Activated T-helper 2 cell treated with anti-CD3 and anti-CD28 coated beads, Interferon-gamma antibody, Interleukin-2, Interleukin-4, amounts not matched to agents 10 μg/mL and 5 μg/mL and 100 μg/mL, durations not matched to agents 14 hours and 24 hours and 36 hours (primary cell): ENCODE results near the gene FBXL20. TPM values are rescaled to one million over a fixed set of nuclear protein-coding genes. Genes with fewer than 3 reads are reported as not detected.
"Not testable (repeated sequence)": the region's sequence is repeated elsewhere in the genome, so short reads cannot be mapped to it uniquely, and the experiment has no call there.

Source experiments
- DNase-seq: peaks from one replicate; pipeline ENCODE4 v3.0.0; 2021; ENCODE audit warnings: low spot score
- H3K27ac Mint-ChIP-seq: one replicate; pipeline ENCODE4 v1.8.0; 2021; ENCODE audit warnings: mixed read lengths
- H3K27me3 Mint-ChIP-seq: one replicate; pipeline ENCODE4 v1.8.0; 2021; ENCODE audit warnings: low read depth, mixed read lengths
- H3K36me3 Mint-ChIP-seq: one replicate; pipeline ENCODE4 v1.8.0; 2021; ENCODE audit warnings: low read depth, mixed read lengths
- H3K4me1 Mint-ChIP-seq: one replicate; pipeline ENCODE4 v1.8.0; 2021; ENCODE audit warnings: low read depth, mixed read lengths
- H3K4me3 Mint-ChIP-seq: one replicate; pipeline ENCODE4 v1.8.0; 2021; ENCODE audit warnings: low read depth, mild to moderate bottlenecking, moderate library complexity, mixed read lengths
- H3K9me3 Mint-ChIP-seq: one replicate; pipeline ENCODE4 v1.8.0; 2021; ENCODE audit warnings: mixed read lengths
- intact Hi-C: fragments of 100-400 bp; cut with micrococcal nuclease; formaldehyde crosslinking; loops from one replicate; pipeline ENCODE4 v1.15.1; 2023
- total RNA-seq: library from RNA; stranded (reverse); gene quantifications from 2 replicates; pipeline ENCODE4 v1.2.3, GENCODE V29; 2022

FBXL20 gene
- total RNA-seq, 1 donor from 2014 or later, result 18.8 TPM

DNA sequence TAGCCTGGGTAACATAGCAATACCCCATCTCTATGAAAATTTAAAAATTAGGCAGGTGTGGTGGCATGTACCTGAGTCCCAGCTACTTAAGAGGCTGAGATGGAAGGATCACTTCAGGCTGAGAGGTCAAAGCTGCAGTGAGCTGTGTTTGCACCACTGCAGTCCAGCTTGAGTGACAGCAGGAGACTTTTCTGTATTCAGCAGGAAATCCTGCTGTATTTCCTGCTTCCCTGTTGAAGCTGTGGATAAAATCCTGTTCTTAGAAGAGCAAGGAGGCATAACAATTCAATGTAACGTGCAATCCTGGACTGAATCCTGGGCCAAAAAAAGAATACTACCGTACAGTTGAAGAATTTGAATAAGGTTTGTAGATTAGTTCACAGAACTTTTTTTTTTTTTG, 62.2 kb downstream of the FBXL20 start:
- peaks cover 6% of the 10 kb centered on the region for H3K36me3 Mint-ChIP-seq
- H3K4me1 Mint-ChIP-seq, result no peaks in the 10 kb centered on the region
- no peaks in the 10 kb centered on the region for H3K9me3 Mint-ChIP-seq
- intact Hi-C loops, result no loop called here
- no peak overlapping the region for H3K4me3 Mint-ChIP-seq
- DNase-seq, result no peak
- H3K27me3 Mint-ChIP-seq, result no peaks in the 10 kb centered on the region
- no peak overlapping the region for H3K27ac Mint-ChIP-seq

GRCh38 chr17:39337649-39338048, 63.8 kb downstream of the FBXL20 start:
- H3K9me3 Mint-ChIP-seq, H3K36me3 Mint-ChIP-seq, H3K27me3 Mint-ChIP-seq, H3K4me1 Mint-ChIP-seq, intact Hi-C loops, DNase-seq, H3K27ac Mint-ChIP-seq, H3K4me3 Mint-ChIP-seq: not testable (repeated sequence)

DNA sequence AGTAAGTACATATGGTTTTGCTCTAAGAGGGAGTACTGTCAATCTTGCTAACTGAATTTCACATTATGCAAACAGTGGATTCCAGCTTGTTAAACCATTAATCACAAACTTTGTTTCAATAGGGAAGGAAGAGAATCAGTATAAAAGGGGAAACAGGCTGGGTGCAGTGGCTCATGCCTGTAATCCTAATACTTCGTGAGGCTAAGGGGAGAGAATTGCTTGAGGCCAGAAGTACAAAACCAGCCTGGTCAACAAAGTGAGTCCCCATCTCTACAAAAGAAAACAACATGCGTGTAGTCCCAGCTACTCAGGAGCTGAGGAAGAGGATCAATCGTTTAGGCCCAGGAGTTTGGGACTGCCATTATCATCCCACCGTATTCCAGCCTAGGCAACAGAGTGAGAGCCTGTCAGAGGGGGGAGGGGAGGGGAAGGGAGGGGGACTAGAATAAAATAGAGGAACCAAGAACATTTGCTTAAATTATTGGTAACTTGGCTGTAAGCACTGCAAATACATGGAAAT, 65.7 kb downstream of the FBXL20 start:
- no peaks in the 10 kb centered on the region for H3K4me1 Mint-ChIP-seq
- H3K27me3 Mint-ChIP-seq, result no peaks in the 10 kb centered on the region
- intact Hi-C loops, result no loop called here

DNA sequence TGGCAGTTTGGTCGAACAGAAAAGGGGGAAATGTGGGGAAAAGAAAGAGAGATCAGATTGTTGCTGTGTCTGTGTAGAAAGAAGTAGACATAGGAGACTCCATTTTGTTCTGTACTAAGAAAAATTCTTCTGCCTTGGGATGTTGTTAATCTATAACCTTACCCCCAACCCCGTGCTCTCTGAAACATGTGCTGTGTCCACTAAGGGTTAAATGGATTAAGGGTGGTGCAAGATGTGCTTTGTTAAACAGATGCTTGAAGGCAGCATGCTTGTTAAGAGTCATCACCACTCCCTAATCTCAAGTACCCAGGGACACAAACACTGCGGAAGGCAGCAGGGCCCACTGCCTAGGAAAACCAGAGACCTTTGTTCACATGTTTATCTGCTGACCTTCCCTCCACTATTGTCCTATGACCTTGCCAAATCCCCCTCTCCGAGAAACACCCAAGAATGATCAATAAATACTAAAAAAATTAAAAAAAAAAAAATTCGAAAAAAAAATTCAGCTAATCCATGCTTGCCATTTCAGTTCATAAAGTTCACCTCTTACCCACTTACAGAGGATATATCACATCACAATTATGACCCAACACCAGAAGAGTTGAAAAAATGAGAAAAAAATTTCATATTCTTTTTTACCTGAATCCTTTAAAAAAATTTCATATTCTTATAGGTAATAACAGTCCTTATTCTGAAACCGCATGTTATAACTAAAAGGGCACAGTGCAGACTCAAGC, 67.2 kb downstream of the FBXL20 start:
- H3K36me3 Mint-ChIP-seq, H3K27ac Mint-ChIP-seq, intact Hi-C loops: not testable (repeated sequence)

More for the DNA sequence above, 65.7 kb downstream of the FBXL20 start:
- Mint-ChIP-seq H3K27ac (no peak overlapping the region), H3K9me3 (no peaks in the 10 kb centered on the region), H3K36me3 (peaks cover 6% of the 10 kb centered on the region), H3K4me3 (no peak overlapping the region)
- no peak for DNase-seq

DNA sequence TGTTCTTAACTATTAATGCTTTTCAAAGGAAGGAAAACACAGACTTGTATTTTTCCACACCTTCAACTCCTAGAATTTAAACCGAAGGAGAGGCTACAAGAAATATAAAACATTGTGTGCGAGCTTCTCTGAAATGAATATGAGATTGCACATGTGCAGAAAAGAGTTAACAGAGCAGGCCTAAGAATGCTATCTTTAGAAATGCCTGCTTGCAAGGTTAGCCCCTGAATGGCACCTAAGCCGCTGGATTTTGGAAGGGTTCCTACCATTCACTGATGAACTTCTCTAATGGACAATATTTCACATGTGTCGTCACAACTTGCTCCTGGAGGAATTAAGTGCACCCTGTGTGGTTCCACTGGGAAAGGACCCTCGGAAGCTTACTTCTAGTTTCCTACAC, 69.3 kb downstream of the FBXL20 start:
- H3K4me3 Mint-ChIP-seq, result no peak overlapping the region
- H3K4me1 Mint-ChIP-seq, result no peaks in the 10 kb centered on the region
- H3K27me3 Mint-ChIP-seq, result no peaks in the 10 kb centered on the region
- peaks cover 6% of the 10 kb centered on the region for H3K36me3 Mint-ChIP-seq
- intact Hi-C loops, result no loop called here
- no peaks in the 10 kb centered on the region for H3K9me3 Mint-ChIP-seq
- H3K27ac Mint-ChIP-seq, result no peak overlapping the region
- no peak for DNase-seq

More for the DNA sequence above, 67.2 kb downstream of the FBXL20 start:
- not testable (repeated sequence) for DNase-seq, H3K27me3 Mint-ChIP-seq, H3K9me3 Mint-ChIP-seq, H3K4me3 Mint-ChIP-seq, H3K4me1 Mint-ChIP-seq

- DNase-seq, result no peak
- Mint-ChIP-seq H3K27ac (no peak overlapping the region), H3K4me1 (peaks cover 2% of the 10 kb centered on the region), H3K9me3 (no peaks in the 10 kb centered on the region), H3K4me3 (no peak overlapping the region), H3K36me3 (no peaks in the 10 kb centered on the region), H3K27me3 (no peaks in the 10 kb centered on the region)
- intact Hi-C loops, result no loop called here
Measured at GRCh38 chr17:39328815-39329214, 72.6 kb downstream of the FBXL20 start.

GRCh38 chr17:39327109-39327508, 74.3 kb downstream of the FBXL20 start:
- Mint-ChIP-seq H3K4me3 (no peak overlapping the region), H3K27ac (no peak overlapping the region), H3K36me3 (no peaks in the 10 kb centered on the region), H3K4me1 (peaks cover 2% of the 10 kb centered on the region), H3K27me3 (no peaks in the 10 kb centered on the region), H3K9me3 (no peaks in the 10 kb centered on the region)
- intact Hi-C loops, result no loop called here
- no peak for DNase-seq

DNA sequence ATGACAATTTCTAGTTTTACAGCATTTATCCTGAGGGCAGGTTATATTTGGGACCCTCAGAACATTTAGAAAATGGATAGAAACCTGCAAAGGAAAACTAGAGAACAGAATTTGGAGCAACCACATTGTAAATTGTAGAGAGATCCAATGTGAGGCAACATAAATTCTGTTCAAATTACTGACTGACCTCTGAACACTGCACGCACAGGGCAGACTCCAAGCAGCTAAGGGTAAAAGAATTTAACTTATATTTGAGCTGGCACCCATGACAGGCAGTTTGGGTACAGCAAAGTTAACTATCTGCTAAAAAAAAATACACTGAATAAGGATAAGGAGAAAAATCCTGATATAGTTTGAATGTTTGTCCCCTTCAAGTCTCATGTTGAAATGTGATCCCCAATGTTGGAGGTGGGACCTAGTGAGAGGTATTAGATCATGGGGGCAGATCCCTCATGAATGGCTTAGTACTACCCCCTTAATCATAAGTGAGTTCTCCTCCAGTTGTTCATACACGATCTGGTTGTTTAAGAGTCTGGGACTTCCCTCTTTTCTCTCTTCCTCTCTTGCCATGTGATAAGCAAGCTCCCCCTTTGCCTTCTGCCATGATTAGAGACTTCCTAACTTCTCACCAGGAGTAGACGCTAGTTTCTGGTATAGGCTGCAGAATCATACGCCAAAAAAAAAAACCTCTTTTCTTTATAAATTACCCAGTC, 75.7 kb downstream of the FBXL20 start:
- Mint-ChIP-seq H3K36me3 (no peaks in the 10 kb centered on the region), H3K27ac (no peak overlapping the region), H3K4me3 (no peak overlapping the region), H3K4me1 (peaks cover 2% of the 10 kb centered on the region), H3K27me3 (no peaks in the 10 kb centered on the region), H3K9me3 (no peaks in the 10 kb centered on the region)
- no peak for DNase-seq
- intact Hi-C loops, result no loop called here

DNA sequence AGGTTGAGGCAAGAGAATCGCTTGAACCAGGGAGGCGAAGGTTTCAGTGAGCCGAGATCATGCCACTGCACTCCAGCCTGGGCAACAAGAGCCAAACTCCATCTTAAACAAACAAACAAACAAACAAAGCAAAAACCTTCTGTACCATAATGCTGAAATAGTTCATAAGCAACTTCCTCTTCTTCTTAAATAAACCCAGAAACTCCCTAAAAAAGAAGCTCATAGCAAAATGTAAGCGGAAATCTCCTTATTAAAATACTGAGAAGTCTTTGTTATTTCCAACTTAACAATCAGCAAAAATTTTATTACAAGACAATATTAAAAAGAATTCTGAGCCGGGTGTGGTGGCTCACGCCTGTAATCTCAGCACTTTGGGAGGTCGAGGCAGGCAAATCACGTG, 82.8 kb downstream of the FBXL20 start:
- H3K36me3 Mint-ChIP-seq, result no peaks in the 10 kb centered on the region
- H3K9me3 Mint-ChIP-seq, result no peaks in the 10 kb centered on the region
- no peak overlapping the region for H3K4me3 Mint-ChIP-seq
- no peaks in the 10 kb centered on the region for H3K27me3 Mint-ChIP-seq
- H3K4me1 Mint-ChIP-seq, result no peaks in the 10 kb centered on the region
- no peak for DNase-seq
- intact Hi-C loops, result no loop called here
- H3K27ac Mint-ChIP-seq, result no peak overlapping the region

DNA sequence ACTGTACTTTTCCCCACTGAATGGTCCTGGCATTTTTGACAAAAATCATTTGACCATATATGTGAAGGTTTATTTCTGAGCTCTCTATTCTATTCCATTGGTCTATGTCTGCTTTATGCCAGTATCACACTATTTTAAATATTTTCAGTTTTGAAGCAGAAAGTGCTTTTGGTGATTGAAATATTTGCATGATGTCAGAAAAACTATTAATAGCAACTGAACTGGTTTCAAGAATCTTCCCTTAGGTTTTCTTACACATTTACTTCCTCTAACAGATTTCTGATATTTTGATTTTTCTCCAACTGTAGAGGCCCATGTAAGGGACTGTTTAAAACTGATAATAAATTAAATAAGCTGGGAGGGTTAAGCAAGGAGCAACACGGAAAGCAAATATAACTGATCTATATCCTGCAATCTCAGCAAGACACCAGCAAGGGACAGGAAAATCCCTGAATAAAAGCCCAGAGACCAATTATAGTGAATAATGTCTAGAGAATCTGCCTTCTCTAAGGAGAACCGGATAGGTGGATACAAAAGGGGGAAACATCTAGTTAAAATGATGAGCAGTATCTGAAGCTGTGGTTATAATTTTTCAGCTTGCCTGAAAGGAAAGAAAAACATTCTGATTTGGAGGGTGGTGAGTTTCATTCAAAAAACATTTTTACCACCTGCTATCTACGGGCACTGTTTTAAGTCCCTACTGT, 94.8 kb downstream of the FBXL20 start:
- DNase-seq, result no peak
- Mint-ChIP-seq H3K9me3 (no peaks in the 10 kb centered on the region), H3K4me3 (no peak overlapping the region), H3K36me3 (no peaks in the 10 kb centered on the region), H3K27ac (no peak overlapping the region), H3K4me1 (peaks cover 1% of the 10 kb centered on the region), H3K27me3 (no peaks in the 10 kb centered on the region)
- intact Hi-C loops, result no loop called here

GRCh38 chr17:39305978-39306377, 95.4 kb downstream of the FBXL20 start:
- no peak for DNase-seq
- Mint-ChIP-seq H3K36me3 (peaks cover 2% of the 10 kb centered on the region), H3K4me3 (no peak overlapping the region), H3K27me3 (no peaks in the 10 kb centered on the region), H3K4me1 (peaks cover 1% of the 10 kb centered on the region), H3K27ac (no peak overlapping the region), H3K9me3 (no peaks in the 10 kb centered on the region)
- intact Hi-C loops, result no loop called here

DNA sequence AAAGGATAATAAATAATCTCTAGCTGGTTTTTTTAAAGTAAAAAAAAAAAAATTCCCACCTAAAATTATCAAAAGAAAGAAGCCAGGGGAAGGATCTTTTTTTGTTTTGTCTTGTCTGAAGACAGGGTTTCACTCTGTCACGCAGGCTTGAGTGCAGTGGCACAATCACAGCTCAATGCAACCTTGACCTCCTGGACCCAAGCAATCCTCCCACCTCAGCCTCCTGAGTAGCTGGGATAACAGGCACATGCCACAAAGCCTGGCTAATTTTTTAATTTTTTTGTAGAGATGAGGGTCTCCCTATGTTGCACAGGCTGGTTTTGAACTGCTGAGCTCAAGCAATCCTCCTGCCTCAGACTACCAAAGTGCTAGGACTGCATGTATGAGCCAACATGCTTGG, 97.2 kb downstream of the FBXL20 start:
- Mint-ChIP-seq H3K4me3 (no peak overlapping the region), H3K27ac (no peak overlapping the region), H3K36me3 (peaks cover 3% of the 10 kb centered on the region), H3K4me1 (peaks cover 1% of the 10 kb centered on the region), H3K9me3 (no peaks in the 10 kb centered on the region), H3K27me3 (no peaks in the 10 kb centered on the region)
- no peak for DNase-seq
- intact Hi-C loops, result no loop called here

GRCh38 chr17:39294060-39294459, 107.4 kb downstream of the FBXL20 start:
- H3K4me1 Mint-ChIP-seq, result no peaks in the 10 kb centered on the region
- H3K36me3 Mint-ChIP-seq, result peaks cover 3% of the 10 kb centered on the region
- H3K27ac Mint-ChIP-seq, result no peak overlapping the region
- no peak overlapping the region for H3K4me3 Mint-ChIP-seq
- no peaks in the 10 kb centered on the region for H3K27me3 Mint-ChIP-seq
- no peak for DNase-seq
- intact Hi-C loops, result no loop called here
- H3K9me3 Mint-ChIP-seq, result no peaks in the 10 kb centered on the region
